Measurements from ENCODE around the gene TPCN1.

TPCN1 gene

GRCh38 chr12:113241191-113242025 is 20.1 kb downstream of the TPCN1 start:
- no peaks in the 10 kb centered on the region for H3K9me3 ChIP-seq (ENCODE audit: control insufficient read depth, low read length)
- H3K4me3 ChIP-seq (ENCODE audit: insufficient read depth, low read depth, low read length, poor library complexity, severe bottlenecking) = no peak overlapping the region
- H3K4me1 ChIP-seq (ENCODE audit: control insufficient read depth, insufficient read depth, low read length, poor library complexity, severe bottlenecking) = no peaks in the 10 kb centered on the region
- H3K27ac ChIP-seq (ENCODE audit: insufficient read depth, low read length, poor library complexity, severe bottlenecking) = no peak overlapping the region
- peaks cover 22% of the 10 kb centered on the region for H3K36me3 ChIP-seq (ENCODE audit: control insufficient read depth, insufficient read depth, low read length)
- DNase-seq = no peak
- H3K27me3 ChIP-seq (replicated peaks; ENCODE audit: control insufficient read depth, insufficient read depth, low read length, poor library complexity, severe bottlenecking) = no peaks in the 10 kb centered on the region

GRCh38 chr12:113242026-113242418 is 20.8 kb downstream of the TPCN1 start:
- H3K27me3 ChIP-seq (replicated peaks; ENCODE audit: control insufficient read depth, insufficient read depth, low read length, poor library complexity, severe bottlenecking) = no peaks in the 10 kb centered on the region
- no peak overlapping the region for H3K27ac ChIP-seq (ENCODE audit: insufficient read depth, low read length, poor library complexity, severe bottlenecking)
- no peaks in the 10 kb centered on the region for H3K9me3 ChIP-seq (ENCODE audit: control insufficient read depth, low read length)
- no peak for DNase-seq
- H3K4me1 ChIP-seq (ENCODE audit: control insufficient read depth, insufficient read depth, low read length, poor library complexity, severe bottlenecking) = no peaks in the 10 kb centered on the region
- H3K36me3 ChIP-seq (ENCODE audit: control insufficient read depth, insufficient read depth, low read length) = peaks cover 24% of the 10 kb centered on the region
- no peak overlapping the region for H3K4me3 ChIP-seq (ENCODE audit: insufficient read depth, low read depth, low read length, poor library complexity, severe bottlenecking)

GRCh38 chr12:113242560-113242959 is 21.3 kb downstream of the TPCN1 start:
- DNase-seq = no peak
- Histone ChIP-seq H3K4me1 (ENCODE audit: control insufficient read depth, insufficient read depth, low read length, poor library complexity, severe bottlenecking) (no peaks in the 10 kb centered on the region), H3K4me3 (ENCODE audit: insufficient read depth, low read depth, low read length, poor library complexity, severe bottlenecking) (no peak overlapping the region), H3K27me3 (replicated peaks; ENCODE audit: control insufficient read depth, insufficient read depth, low read length, poor library complexity, severe bottlenecking) (no peaks in the 10 kb centered on the region), H3K36me3 (ENCODE audit: control insufficient read depth, insufficient read depth, low read length) (peaks cover 24% of the 10 kb centered on the region), H3K27ac (ENCODE audit: insufficient read depth, low read length, poor library complexity, severe bottlenecking) (no peak overlapping the region), H3K9me3 (ENCODE audit: control insufficient read depth, low read length) (no peaks in the 10 kb centered on the region)

GRCh38 chr12:113244047-113244460 is 22.8 kb downstream of the TPCN1 start:
- Histone ChIP-seq H3K9me3 (ENCODE audit: control insufficient read depth, low read length) (no peaks in the 10 kb centered on the region), H3K4me1 (ENCODE audit: control insufficient read depth, insufficient read depth, low read length, poor library complexity, severe bottlenecking) (no peaks in the 10 kb centered on the region), H3K4me3 (ENCODE audit: insufficient read depth, low read depth, low read length, poor library complexity, severe bottlenecking) (no peak overlapping the region), H3K27me3 (replicated peaks; ENCODE audit: control insufficient read depth, insufficient read depth, low read length, poor library complexity, severe bottlenecking) (no peaks in the 10 kb centered on the region), H3K36me3 (ENCODE audit: control insufficient read depth, insufficient read depth, low read length) (peaks cover 31% of the 10 kb centered on the region), H3K27ac (ENCODE audit: insufficient read depth, low read length, poor library complexity, severe bottlenecking) (no peak overlapping the region)
- no peak for DNase-seq

- no peak for DNase-seq
- no peaks in the 10 kb centered on the region for H3K9me3 ChIP-seq (ENCODE audit: control insufficient read depth, low read length)
Measured at GRCh38 chr12:113244478-113244958, 23.3 kb downstream of the TPCN1 start.

GRCh38 chr12:113245695-113246477 is 24.6 kb downstream of the TPCN1 start:
- no peak overlapping the region for H3K4me3 ChIP-seq (ENCODE audit: insufficient read depth, low read depth, low read length, poor library complexity, severe bottlenecking)
- H3K27me3 ChIP-seq (replicated peaks; ENCODE audit: control insufficient read depth, insufficient read depth, low read length, poor library complexity, severe bottlenecking) = no peaks in the 10 kb centered on the region
- no peak for DNase-seq
- no peak overlapping the region for H3K27ac ChIP-seq (ENCODE audit: insufficient read depth, low read length, poor library complexity, severe bottlenecking)
- H3K4me1 ChIP-seq (ENCODE audit: control insufficient read depth, insufficient read depth, low read length, poor library complexity, severe bottlenecking) = no peaks in the 10 kb centered on the region
- H3K36me3 ChIP-seq (ENCODE audit: control insufficient read depth, insufficient read depth, low read length) = peaks cover 34% of the 10 kb centered on the region
- H3K9me3 ChIP-seq (ENCODE audit: control insufficient read depth, low read length) = no peaks in the 10 kb centered on the region

More at GRCh38 chr12:113244478-113244958, 23.3 kb downstream of the TPCN1 start:
- H3K36me3 ChIP-seq (ENCODE audit: control insufficient read depth, insufficient read depth, low read length) = peaks cover 36% of the 10 kb centered on the region
- no peak overlapping the region for H3K27ac ChIP-seq (ENCODE audit: insufficient read depth, low read length, poor library complexity, severe bottlenecking)
- no peaks in the 10 kb centered on the region for H3K27me3 ChIP-seq (replicated peaks; ENCODE audit: control insufficient read depth, insufficient read depth, low read length, poor library complexity, severe bottlenecking)
- no peak overlapping the region for H3K4me3 ChIP-seq (ENCODE audit: insufficient read depth, low read depth, low read length, poor library complexity, severe bottlenecking)
- H3K4me1 ChIP-seq (ENCODE audit: control insufficient read depth, insufficient read depth, low read length, poor library complexity, severe bottlenecking) = no peaks in the 10 kb centered on the region

- DNase-seq = no peak
- H3K27ac ChIP-seq (ENCODE audit: insufficient read depth, low read length, poor library complexity, severe bottlenecking) = no peak overlapping the region
- H3K36me3 ChIP-seq (ENCODE audit: control insufficient read depth, insufficient read depth, low read length) = peaks cover 30% of the 10 kb centered on the region
- H3K4me3 ChIP-seq (ENCODE audit: insufficient read depth, low read depth, low read length, poor library complexity, severe bottlenecking) = no peak overlapping the region
- H3K9me3 ChIP-seq (ENCODE audit: control insufficient read depth, low read length) = no peaks in the 10 kb centered on the region
- H3K4me1 ChIP-seq (ENCODE audit: control insufficient read depth, insufficient read depth, low read length, poor library complexity, severe bottlenecking) = no peaks in the 10 kb centered on the region
- H3K27me3 ChIP-seq (replicated peaks; ENCODE audit: control insufficient read depth, insufficient read depth, low read length, poor library complexity, severe bottlenecking) = no peaks in the 10 kb centered on the region
Measured at GRCh38 chr12:113246478-113247122, 25.3 kb downstream of the TPCN1 start.

- no peaks in the 10 kb centered on the region for H3K4me1 ChIP-seq (ENCODE audit: control insufficient read depth, insufficient read depth, low read length, poor library complexity, severe bottlenecking)
- no peak overlapping the region for H3K4me3 ChIP-seq (ENCODE audit: insufficient read depth, low read depth, low read length, poor library complexity, severe bottlenecking)
- peaks cover 24% of the 10 kb centered on the region for H3K36me3 ChIP-seq (ENCODE audit: control insufficient read depth, insufficient read depth, low read length)
- no peaks in the 10 kb centered on the region for H3K9me3 ChIP-seq (ENCODE audit: control insufficient read depth, low read length)
- no peak overlapping the region for H3K27ac ChIP-seq (ENCODE audit: insufficient read depth, low read length, poor library complexity, severe bottlenecking)
- no peak for DNase-seq
- no peaks in the 10 kb centered on the region for H3K27me3 ChIP-seq (replicated peaks; ENCODE audit: control insufficient read depth, insufficient read depth, low read length, poor library complexity, severe bottlenecking)
Measured at GRCh38 chr12:113247123-113248050, 26.1 kb downstream of the TPCN1 start.

Measured in effector memory CD4-positive, alpha-beta T cell (primary cell).